ENCODE results near the gene SUSD3. TPM values are rescaled to one million over a fixed set of nuclear protein-coding genes. Genes with fewer than 3 reads are reported as not detected.

The SUSD3 gene
- total and polyA plus RNA-seq, 5 donors from 2014 or later = 68.7 to 229 (median 205) TPM

DNA sequence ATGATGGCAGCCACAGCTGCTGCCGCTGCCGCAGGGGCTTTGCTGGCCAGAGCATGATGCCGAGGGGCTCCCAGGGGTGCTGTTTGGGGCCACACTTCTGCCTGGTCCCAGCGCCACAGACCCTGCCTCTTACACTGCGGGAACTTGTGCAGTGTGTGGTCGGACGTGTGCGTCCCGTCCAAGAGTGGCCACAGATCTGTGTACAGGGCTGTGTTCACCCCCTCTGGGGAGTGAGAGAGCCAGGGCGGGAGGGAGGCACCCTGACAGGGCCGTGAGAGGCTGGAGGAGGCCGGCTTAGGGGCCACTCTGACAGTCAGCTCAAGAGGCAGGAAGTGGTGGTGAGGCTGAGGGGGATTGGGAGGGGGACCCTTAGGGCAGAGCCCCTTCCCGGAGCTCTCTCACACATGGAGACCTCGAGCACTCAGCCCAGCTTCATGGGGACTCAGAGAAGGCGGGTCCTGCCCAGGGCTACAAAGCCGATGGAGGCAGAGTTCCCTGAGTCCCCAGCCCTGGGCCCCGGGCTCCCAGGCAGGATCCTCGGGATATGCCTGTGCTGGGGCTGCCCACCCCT, 24.4 kb downstream of the SUSD3 start:
- Histone ChIP-seq H3K27me3 (ENCODE audit: control insufficient read depth, insufficient read depth, low read length) (no peaks in the 10 kb centered on the region), H3K27ac (ENCODE audit: insufficient read depth, low read length, poor library complexity, severe bottlenecking) (peak overlapping the region; percentile 62), H3K9me3 (ENCODE audit: control insufficient read depth in 2 of 2, low read length in 2 of 2) (peaks cover 0 to 5% of the 10 kb centered on the region in 2 experiments), H3K4me3 (ENCODE audit: low read depth, low read length) (no peak overlapping the region), H3K36me3 (ENCODE audit: control insufficient read depth, insufficient read depth, low read length) (peaks cover 79% of the 10 kb centered on the region), H3K4me1 (ENCODE audit: control insufficient read depth, insufficient read depth, low read length, poor library complexity, severe bottlenecking) (peaks cover 20% of the 10 kb centered on the region)
- ATAC-seq (ENCODE audit: low read depth in 2 of 2) (peak in 1 of 2 donors; percentile 23), DNase-seq (peak in 1 of 3 donors; percentile 56)
- peaks cover 5 to 32% (median 10%) of the 10 kb centered on the region in 4 donors for H3K4me1 Mint-ChIP-seq
- peaks cover 0 to 4% (median 0%) of the 10 kb centered on the region in 7 donors for H3K9me3 Mint-ChIP-seq
- H3K36me3 Mint-ChIP-seq = peaks cover 40% of the 10 kb centered on the region
- peak overlapping the region in 1 of 4 donors; percentile 24 for H3K4me3 Mint-ChIP-seq
- H3K27me3 Mint-ChIP-seq = no peaks in the 10 kb centered on the region
- H3K27ac Mint-ChIP-seq = peak overlapping the region; percentile 42 to 99 (median 96)

DNA sequence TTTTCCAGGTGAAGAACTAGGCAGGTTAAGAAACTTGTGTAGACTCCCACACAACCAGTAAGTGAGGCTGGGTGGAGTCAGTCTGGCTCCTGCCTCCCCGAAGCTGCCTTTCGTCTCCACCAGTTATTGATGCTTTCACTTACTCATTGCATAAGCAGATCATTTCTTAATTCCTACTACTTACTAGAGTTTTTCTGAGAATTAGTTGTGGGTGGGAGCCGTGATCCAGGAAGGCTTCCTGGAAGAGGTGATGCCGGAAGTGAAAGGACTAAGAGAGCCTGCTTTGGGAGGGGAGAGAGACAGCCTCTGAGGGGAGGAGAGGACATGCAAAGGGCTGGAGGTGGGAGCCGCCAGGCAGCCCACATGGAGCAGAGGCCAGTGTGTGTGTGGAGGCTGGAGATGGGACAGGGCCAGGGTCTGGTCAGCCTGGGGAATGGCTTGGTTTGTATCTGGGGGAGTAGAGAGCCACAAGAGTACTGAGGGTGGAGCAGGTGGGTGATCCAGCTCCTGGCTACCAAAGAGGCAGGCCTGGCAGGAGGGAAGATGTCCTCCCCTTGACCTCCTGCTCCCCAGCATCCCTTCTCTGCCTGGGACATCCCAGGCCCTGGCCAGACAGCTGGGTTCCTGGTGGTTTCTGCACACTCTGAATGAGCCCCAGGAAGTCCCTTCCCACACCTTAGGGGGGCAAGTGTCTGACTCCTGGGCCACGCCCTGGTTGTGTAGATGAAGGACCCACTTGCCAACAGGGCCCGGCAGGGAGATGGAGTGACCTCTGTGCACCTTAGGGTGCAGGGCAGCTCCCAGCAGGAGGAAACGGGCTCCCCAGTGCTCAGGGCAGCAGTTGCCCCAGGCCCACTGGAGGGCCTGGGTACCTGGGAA, 25.3 kb downstream of the SUSD3 start:
- Histone ChIP-seq H3K36me3 (ENCODE audit: control insufficient read depth, insufficient read depth, low read length) (peaks cover 75% of the 10 kb centered on the region), H3K27me3 (ENCODE audit: control insufficient read depth, insufficient read depth, low read length) (no peaks in the 10 kb centered on the region), H3K9me3 (ENCODE audit: control insufficient read depth in 2 of 2, low read length in 2 of 2) (peaks cover 0 to 5% of the 10 kb centered on the region in 2 experiments), H3K4me1 (ENCODE audit: control insufficient read depth, insufficient read depth, low read length, poor library complexity, severe bottlenecking) (peaks cover 20% of the 10 kb centered on the region), H3K27ac (ENCODE audit: insufficient read depth, low read length, poor library complexity, severe bottlenecking) (peak overlapping the region; percentile 62), H3K4me3 (ENCODE audit: low read depth, low read length) (no peak overlapping the region)
- H3K9me3 Mint-ChIP-seq = peaks cover 0 to 4% (median 0%) of the 10 kb centered on the region in 7 donors
- H3K27me3 Mint-ChIP-seq = no peaks in the 10 kb centered on the region
- H3K4me1 Mint-ChIP-seq = peaks cover 5 to 31% (median 10%) of the 10 kb centered on the region in 4 donors
- H3K4me3 Mint-ChIP-seq = peak overlapping the region; percentile 21 to 71 (median 46)
- peak overlapping the region; percentile 91 to 99 (median 96) for H3K27ac Mint-ChIP-seq
- ATAC-seq (ENCODE audit: low read depth in 2 of 2) (peak; percentile 63 to 82), DNase-seq (peak in 1 of 3 donors; percentile 89)
- peaks cover 44% of the 10 kb centered on the region for H3K36me3 Mint-ChIP-seq

DNA sequence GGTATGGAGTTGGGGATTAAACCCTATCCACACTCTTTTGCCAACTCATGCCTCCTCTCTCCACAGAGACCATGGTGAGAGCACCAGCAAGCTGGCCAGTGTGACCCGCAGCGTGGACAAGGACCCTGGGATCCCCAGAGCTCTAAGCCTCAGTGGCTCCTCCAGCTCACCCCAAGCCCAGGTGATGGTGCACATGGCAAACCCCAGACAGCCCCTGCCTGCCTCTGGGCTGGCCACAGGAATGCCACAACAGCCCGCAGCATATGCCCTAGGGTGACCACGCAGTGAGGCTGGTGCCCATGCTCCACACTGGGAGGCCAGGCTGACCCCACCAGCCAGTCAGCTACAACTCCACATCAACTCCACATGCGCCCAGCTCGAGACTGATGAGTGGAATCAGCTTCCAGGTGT, 26.0 kb downstream of the SUSD3 start:
- no peak overlapping the region for H3K4me3 ChIP-seq (ENCODE audit: low read depth, low read length)
- no peaks in the 10 kb centered on the region for H3K27me3 ChIP-seq (ENCODE audit: control insufficient read depth, insufficient read depth, low read length)
- H3K4me1 ChIP-seq (ENCODE audit: control insufficient read depth, insufficient read depth, low read length, poor library complexity, severe bottlenecking) = peaks cover 20% of the 10 kb centered on the region
- Mint-ChIP-seq H3K4me3 (no peak overlapping the region), H3K27ac (peak overlapping the region in 1 of 3 donors; percentile 43), H3K36me3 (peaks cover 50% of the 10 kb centered on the region), H3K27me3 (no peaks in the 10 kb centered on the region), H3K9me3 (peaks cover 0 to 4% (median 0%) of the 10 kb centered on the region in 7 donors), H3K4me1 (peaks cover 5 to 32% (median 11%) of the 10 kb centered on the region in 4 donors)
- ATAC-seq (ENCODE audit: low read depth in 2 of 2) (no peak), DNase-seq (no peak)
- peak overlapping the region; percentile 62 for H3K27ac ChIP-seq (ENCODE audit: insufficient read depth, low read length, poor library complexity, severe bottlenecking)
- H3K36me3 ChIP-seq (ENCODE audit: control insufficient read depth, insufficient read depth, low read length) = peaks cover 72% of the 10 kb centered on the region
- peaks cover 0 to 5% of the 10 kb centered on the region in 2 experiments for H3K9me3 ChIP-seq (ENCODE audit: control insufficient read depth in 2 of 2, low read length in 2 of 2)

DNA sequence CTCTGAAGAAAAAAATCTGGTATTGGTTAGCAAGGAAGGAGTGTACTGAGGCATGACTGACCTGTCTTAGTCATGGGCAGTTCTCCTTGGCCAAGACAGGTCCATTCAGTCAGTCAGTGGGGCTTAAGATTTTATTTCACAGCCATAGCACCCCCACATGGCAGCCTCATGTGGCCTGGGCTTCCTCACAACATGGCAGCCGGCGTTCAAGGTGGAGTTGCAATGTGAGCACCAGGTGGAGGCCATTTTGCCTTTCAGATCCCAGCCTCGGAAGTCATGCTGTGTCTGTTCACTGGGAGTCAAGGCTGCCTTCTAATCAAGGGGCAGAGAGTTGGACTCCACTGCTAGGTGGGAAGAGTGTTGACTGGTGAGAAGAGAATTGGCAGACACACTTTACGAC, 27.2 kb downstream of the SUSD3 start:
- no peak for ATAC-seq (ENCODE audit: low read depth in 2 of 2)

DNA sequence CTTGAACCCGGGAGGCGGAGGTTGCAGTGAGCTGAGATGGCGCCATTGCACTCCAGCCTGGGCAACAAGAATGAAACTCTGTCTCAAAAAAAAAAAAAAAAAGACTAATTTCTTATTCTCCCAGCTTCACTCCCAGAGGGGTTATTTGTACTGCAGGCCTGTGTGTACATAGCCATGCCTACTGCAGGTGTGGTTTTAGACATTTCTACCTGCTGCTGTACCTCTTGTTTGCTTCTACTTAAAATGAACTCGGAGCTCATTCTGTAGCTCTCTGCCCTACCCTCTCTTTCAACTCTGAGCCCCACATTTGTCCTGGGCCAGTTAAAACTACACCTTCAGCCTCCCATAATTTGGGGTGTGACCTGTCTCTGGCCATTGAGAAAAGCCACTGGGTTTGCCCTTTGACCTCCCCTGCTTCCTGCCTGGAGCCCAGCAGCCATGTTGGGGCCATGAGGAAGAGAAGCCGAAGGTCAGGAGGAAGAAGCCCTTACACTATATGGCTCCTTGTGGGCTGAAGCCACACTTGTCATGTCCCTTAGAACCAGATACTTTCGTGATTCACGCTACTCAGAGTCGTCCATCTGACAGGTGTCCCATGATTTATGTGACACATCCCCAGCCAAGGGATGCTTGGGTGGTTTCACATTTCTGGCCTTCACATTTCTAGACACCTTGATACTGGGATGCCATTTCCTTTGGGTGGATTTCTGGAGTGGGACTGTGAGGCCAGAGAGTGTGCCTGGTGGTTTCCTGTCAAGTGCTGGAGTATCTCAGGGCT, 28.1 kb downstream of the SUSD3 start:
- Histone ChIP-seq H3K9me3 (ENCODE audit: control insufficient read depth in 2 of 2, low read length in 2 of 2) (peaks cover 0 to 5% of the 10 kb centered on the region in 2 experiments), H3K36me3 (ENCODE audit: control insufficient read depth, insufficient read depth, low read length) (peaks cover 51% of the 10 kb centered on the region), H3K27me3 (ENCODE audit: control insufficient read depth, insufficient read depth, low read length) (no peaks in the 10 kb centered on the region), H3K4me1 (ENCODE audit: control insufficient read depth, insufficient read depth, low read length, poor library complexity, severe bottlenecking) (peaks cover 20% of the 10 kb centered on the region), H3K27ac (ENCODE audit: insufficient read depth, low read length, poor library complexity, severe bottlenecking) (no peak overlapping the region), H3K4me3 (ENCODE audit: low read depth, low read length) (no peak overlapping the region)
- H3K4me1 Mint-ChIP-seq = peaks cover 10 to 41% (median 21%) of the 10 kb centered on the region in 4 donors
- peak overlapping the region; percentile 58 to 91 (median 75) for H3K27ac Mint-ChIP-seq
- no peak for ATAC-seq (ENCODE audit: low read depth in 2 of 2)
- DNase-seq = no peak
- H3K9me3 Mint-ChIP-seq = peaks cover 0 to 4% (median 0%) of the 10 kb centered on the region in 7 donors
- H3K36me3 Mint-ChIP-seq = peaks cover 41% of the 10 kb centered on the region
- H3K4me3 Mint-ChIP-seq = no peak overlapping the region
- H3K27me3 Mint-ChIP-seq = no peaks in the 10 kb centered on the region

More for the DNA sequence above, 27.2 kb downstream of the SUSD3 start:
- peaks cover 5 to 39% (median 17%) of the 10 kb centered on the region in 4 donors for H3K4me1 Mint-ChIP-seq
- DNase-seq = no peak
- Histone ChIP-seq H3K4me3 (ENCODE audit: low read depth, low read length) (no peak overlapping the region), H3K4me1 (ENCODE audit: control insufficient read depth, insufficient read depth, low read length, poor library complexity, severe bottlenecking) (peaks cover 20% of the 10 kb centered on the region), H3K27ac (ENCODE audit: insufficient read depth, low read length, poor library complexity, severe bottlenecking) (no peak overlapping the region), H3K36me3 (ENCODE audit: control insufficient read depth, insufficient read depth, low read length) (peaks cover 60% of the 10 kb centered on the region), H3K9me3 (ENCODE audit: control insufficient read depth in 2 of 2, low read length in 2 of 2) (peaks cover 0 to 5% of the 10 kb centered on the region in 2 experiments), H3K27me3 (ENCODE audit: control insufficient read depth, insufficient read depth, low read length) (no peaks in the 10 kb centered on the region)
- H3K27ac Mint-ChIP-seq = no peak overlapping the region
- H3K36me3 Mint-ChIP-seq = peaks cover 43% of the 10 kb centered on the region
- H3K9me3 Mint-ChIP-seq = peaks cover 0 to 4% (median 0%) of the 10 kb centered on the region in 7 donors
- no peaks in the 10 kb centered on the region for H3K27me3 Mint-ChIP-seq
- H3K4me3 Mint-ChIP-seq = no peak overlapping the region

DNA sequence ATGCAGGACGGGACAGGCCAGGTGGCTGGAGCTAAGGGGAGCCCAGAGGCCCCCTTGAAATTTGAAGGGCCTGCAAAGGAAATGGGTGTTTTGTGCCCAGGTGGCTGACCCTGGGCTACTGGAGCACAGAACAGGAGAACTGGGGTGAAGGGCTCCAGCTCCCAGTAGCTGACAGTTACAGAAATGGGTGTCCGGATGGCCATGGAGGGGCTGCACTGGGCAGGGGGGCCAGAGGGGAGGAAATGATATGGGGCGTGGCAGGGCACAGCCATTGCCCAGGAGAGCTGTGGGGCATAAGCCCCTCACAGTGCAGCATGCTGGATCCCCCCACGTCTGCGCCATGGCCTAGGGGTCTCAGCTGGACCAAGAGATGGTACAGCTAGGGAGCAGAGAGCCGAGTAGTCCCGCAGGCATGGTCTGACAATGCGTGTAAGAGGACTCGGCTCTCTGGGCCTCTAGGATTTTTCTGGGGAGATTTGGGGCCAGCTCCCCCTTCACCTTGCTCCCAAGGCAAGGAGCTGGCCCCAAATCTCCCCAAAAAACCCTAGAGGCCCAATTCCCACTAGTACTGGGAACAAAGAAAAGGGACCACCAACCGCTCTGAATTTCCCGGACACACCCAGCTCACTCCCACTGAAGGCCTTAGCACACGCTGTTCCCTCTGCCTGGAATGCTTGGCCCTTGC, 29.6 kb downstream of the SUSD3 start:
- ATAC-seq (ENCODE audit: low read depth in 2 of 2) (no peak), DNase-seq (no peak)
- no peaks in the 10 kb centered on the region for H3K27me3 Mint-ChIP-seq
- H3K27ac ChIP-seq (ENCODE audit: insufficient read depth, low read length, poor library complexity, severe bottlenecking) = no peak overlapping the region
- H3K36me3 Mint-ChIP-seq = peaks cover 36% of the 10 kb centered on the region
- peak overlapping the region in 2 of 3 donors; percentile 52 to 85 for H3K27ac Mint-ChIP-seq
- peaks cover 0 to 4% (median 0%) of the 10 kb centered on the region in 7 donors for H3K9me3 Mint-ChIP-seq
- no peaks in the 10 kb centered on the region for H3K27me3 ChIP-seq (ENCODE audit: control insufficient read depth, insufficient read depth, low read length)
- H3K4me1 Mint-ChIP-seq = peaks cover 10 to 46% (median 30%) of the 10 kb centered on the region in 4 donors
- H3K4me3 ChIP-seq (ENCODE audit: low read depth, low read length) = no peak overlapping the region
- H3K4me3 Mint-ChIP-seq = no peak overlapping the region
- peaks cover 0 to 5% of the 10 kb centered on the region in 2 experiments for H3K9me3 ChIP-seq (ENCODE audit: control insufficient read depth in 2 of 2, low read length in 2 of 2)
- H3K36me3 ChIP-seq (ENCODE audit: control insufficient read depth, insufficient read depth, low read length) = peaks cover 46% of the 10 kb centered on the region
- peaks cover 20% of the 10 kb centered on the region for H3K4me1 ChIP-seq (ENCODE audit: control insufficient read depth, insufficient read depth, low read length, poor library complexity, severe bottlenecking)

DNA sequence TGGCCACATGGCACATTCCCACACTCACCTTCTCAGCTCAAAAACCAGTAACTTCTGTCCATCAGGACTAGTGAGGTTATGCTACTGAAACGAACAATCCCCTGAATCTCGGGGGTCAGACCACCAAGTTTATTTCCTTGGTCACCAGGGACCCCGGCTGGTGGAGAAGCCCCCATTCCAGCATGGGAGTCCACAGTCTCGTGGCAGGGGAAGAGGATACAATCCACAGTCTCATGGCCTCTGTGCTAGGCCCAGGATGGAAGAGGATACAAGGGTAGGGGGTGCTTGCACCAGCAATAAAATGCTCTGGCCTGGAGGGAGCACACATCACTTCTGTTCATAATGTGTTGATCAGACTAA, 30.1 kb downstream of the SUSD3 start:
- peak overlapping the region in 2 of 3 donors; percentile 52 to 85 for H3K27ac Mint-ChIP-seq
- ATAC-seq (ENCODE audit: low read depth in 2 of 2) (no peak), DNase-seq (no peak)
- Histone ChIP-seq H3K27me3 (ENCODE audit: control insufficient read depth, insufficient read depth, low read length) (no peaks in the 10 kb centered on the region), H3K36me3 (ENCODE audit: control insufficient read depth, insufficient read depth, low read length) (peaks cover 46% of the 10 kb centered on the region), H3K27ac (ENCODE audit: insufficient read depth, low read length, poor library complexity, severe bottlenecking) (no peak overlapping the region), H3K9me3 (ENCODE audit: control insufficient read depth in 2 of 2, low read length in 2 of 2) (peaks cover 0 to 5% of the 10 kb centered on the region in 2 experiments), H3K4me1 (ENCODE audit: control insufficient read depth, insufficient read depth, low read length, poor library complexity, severe bottlenecking) (peaks cover 20% of the 10 kb centered on the region), H3K4me3 (ENCODE audit: low read depth, low read length) (no peak overlapping the region)
- H3K4me1 Mint-ChIP-seq = peaks cover 7 to 46% (median 31%) of the 10 kb centered on the region in 4 donors
- H3K27me3 Mint-ChIP-seq = no peaks in the 10 kb centered on the region
- H3K9me3 Mint-ChIP-seq = peaks cover 0 to 4% (median 0%) of the 10 kb centered on the region in 7 donors
- H3K36me3 Mint-ChIP-seq = peaks cover 33% of the 10 kb centered on the region
- no peak overlapping the region for H3K4me3 Mint-ChIP-seq

Measured in CD4-positive, CD25-positive, alpha-beta regulatory T cell (primary cell).